Lung microvascular endothelial cell (primary cell): ENCODE measurements around the gene IGSF8. TPM values are rescaled to one million over a fixed set of nuclear protein-coding genes. Genes with fewer than 3 reads are reported as not detected.

Experiments used
- DNase-seq, 2 donors: peaks; one replicate each; pipeline versions ENCODE4 v3.0.0 to v3.0.0-alpha.2; 2010; ENCODE audit warnings: low read depth in 2 of 2
- total RNA-seq: library from RNA; depleted of rRNA; stranded (reverse); fragments of >200 nt; gene quantifications from 2 replicates; pipeline ENCODE4 v1.2.1, GENCODE V29; 2014

Gene IGSF8, protein sequence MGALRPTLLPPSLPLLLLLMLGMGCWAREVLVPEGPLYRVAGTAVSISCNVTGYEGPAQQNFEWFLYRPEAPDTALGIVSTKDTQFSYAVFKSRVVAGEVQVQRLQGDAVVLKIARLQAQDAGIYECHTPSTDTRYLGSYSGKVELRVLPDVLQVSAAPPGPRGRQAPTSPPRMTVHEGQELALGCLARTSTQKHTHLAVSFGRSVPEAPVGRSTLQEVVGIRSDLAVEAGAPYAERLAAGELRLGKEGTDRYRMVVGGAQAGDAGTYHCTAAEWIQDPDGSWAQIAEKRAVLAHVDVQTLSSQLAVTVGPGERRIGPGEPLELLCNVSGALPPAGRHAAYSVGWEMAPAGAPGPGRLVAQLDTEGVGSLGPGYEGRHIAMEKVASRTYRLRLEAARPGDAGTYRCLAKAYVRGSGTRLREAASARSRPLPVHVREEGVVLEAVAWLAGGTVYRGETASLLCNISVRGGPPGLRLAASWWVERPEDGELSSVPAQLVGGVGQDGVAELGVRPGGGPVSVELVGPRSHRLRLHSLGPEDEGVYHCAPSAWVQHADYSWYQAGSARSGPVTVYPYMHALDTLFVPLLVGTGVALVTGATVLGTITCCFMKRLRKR
- total RNA-seq: 4.6 and 10.3 TPM in 2 replicates

DNA sequence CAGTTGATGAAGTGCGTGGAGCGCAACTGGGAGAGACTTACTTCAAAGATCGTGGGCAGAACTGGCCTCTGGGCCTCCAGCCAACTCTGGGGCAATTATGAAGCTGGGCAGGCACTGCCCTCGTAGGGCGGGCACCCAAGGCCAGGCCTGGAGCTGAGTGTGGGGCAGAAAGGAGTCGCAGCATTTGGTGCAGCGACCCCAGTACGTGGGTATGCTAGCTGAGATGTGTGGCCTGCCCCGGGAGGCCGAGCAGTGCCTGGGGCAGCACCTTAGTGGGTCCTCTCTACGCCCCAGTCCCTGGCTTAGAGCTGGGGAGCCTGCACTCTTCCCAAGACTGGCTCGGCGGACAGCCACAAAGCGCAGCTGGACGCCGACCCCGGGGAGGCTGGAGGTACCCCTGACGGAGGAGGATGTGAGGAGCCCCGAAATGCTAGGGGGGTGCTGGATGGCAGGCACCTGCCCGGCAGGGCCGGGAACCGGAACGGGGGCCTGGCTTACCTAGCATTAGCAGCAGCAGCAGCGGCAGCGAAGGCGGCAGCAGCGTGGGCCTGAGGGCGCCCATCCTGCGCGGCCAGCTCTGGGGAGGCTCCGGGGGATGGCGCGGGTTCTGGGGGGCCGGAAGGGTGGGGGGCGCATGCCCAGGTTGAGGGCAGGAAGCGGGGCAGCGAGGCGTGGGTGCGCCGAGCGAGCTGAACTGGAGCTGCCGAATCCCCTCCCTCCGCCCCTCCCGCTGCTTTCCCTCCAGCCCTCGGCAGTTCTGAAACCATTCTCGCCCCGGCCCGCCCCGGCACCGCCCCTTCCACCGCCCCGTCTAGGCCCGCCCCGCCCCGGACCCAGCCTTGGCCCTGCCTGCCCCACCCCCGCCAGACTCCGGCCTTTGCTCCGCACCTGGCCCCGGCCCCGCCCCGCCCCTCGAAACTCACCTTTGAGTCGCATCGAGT lies at the start of gene IGSF8:
Gene IGSF8, minus strand, starts transcription at position 709 of the 941 bp plus-strand sequence. Its CDS starts 147 bp downstream, at position 562.
- peak; percentile 78 to 87 for DNase-seq

DNA sequence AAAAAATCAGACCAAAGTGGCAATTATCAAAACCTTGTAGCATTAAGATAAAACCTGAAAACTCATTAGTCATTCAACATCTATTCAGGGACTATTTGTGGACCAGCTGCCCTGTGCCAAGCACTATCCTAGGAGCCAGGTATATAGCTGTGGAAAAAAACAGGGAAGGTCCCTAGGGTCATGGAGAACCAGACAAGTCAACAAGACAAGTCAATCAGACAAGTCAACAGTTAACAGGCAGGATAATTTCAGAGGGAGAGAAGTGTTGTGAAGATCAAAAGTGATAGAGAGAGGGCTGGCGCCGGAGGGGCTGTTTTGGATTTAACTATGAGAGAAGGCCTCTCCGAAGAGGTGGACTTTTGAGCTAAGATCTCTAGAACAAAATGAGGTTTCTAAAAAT lies 49.7 kb upstream of the IGSF8 start:
- no peak for DNase-seq

DNA sequence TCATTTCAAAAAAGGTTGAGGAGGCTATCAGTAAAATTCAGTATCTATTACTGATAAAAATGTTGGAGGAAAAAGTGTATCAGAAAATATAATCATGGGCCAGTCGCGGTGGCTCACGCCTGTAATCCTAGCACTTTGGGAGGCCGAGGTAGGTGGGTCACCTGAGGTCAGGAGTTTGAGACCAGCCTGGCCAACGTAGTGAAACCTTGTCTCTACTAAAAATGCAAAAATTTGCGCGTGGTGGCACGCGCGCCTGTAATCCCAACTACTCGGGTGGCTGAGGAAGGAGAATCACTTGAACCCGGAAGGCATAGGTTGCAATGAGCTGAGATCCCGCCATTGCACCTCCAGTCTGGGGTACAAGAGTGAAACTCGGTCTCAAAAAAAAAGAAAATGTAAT lies 47.7 kb upstream of the IGSF8 start:
- DNase-seq: no peak

DNA sequence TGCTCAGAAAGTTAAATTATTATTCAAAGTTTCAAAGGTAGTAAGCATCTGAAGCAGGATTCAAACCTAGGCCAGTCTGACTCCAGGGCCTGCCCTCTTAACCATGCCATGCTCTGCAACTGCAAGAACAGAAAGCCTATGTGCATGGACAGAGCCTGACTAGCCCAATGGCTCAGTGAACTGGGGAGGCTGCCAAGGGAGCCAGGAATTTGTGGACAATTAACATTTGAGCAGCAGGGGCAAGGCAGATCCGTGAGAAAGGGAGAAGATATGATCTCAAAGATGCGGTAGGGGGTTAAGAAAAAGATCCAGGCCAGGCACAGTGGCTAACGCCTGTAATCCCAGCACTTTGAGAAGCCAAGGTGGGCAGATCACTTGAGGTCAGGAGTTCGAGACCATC lies 46.5 kb upstream of the IGSF8 start:
- DNase-seq: no peak

DNA sequence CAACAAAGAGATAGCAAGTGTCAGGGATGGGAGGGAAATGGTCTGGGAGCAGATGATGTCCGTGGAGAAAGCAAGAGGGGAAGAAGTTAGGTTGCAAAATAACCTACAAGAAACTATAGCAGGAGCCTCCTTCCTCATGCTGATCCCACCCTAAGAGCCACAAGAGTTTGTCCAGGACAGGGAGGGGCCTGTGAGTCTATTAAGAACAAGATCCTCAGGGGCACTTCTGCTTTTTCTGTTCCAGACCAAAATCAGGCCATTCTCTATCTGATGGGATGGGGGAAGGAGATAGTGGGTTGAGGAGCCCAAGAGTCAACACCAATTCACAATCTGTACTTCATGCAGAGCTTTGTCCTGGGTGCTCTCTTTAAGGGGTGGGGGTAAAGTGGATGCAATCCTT lies 45.3 kb upstream of the IGSF8 start:
- no peak for DNase-seq

DNA sequence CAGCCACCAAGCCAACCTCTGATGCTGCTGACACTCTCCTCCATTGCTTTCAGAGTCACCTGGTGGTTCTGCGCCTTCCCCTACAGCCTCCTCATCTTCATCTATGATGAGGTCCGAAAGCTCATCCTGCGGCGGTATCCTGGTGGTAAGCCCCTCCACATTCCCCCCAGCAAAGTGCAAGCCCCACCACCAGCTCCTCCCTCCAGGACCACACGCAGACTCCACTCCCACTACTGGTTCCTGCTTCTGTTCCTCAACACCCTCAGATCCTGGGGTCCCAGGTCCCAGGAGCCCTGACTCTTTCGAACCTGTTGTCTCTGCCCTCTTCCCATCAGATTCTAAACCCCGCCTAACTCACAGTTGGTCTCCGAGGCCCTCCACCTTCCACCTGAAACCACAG lies 41.4 kb upstream of the IGSF8 start:
- no peak for DNase-seq

DNA sequence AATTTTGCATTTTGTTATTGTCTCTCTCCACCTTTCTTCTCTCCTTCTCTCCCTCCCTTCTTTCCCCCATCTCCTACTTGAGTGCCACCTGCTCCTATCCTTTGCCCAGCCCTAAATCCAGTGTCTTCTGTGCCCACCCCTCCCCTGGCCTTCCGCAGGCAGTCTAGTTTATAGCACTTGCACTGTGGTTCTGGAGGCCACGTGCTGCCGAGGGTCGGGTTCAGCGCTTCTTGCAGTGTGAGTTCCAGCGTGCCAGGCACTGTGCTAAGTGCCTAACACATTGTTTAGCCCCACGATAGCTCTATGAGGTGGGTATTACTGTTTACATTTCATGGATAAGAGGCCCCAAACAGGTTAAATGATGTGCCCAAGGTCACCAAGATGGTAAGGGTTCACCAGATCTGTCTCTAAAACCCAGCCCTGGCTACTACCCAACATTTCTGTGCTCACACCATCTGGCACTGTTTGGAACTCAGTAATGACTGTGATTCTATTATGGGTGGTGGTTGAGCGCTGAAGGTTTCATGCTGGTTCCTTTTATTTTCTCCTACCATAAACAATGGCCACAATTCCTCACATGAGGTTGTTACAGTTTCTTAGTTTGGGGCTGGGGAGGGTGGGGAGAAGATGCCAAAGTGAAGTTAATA lies 38.9 kb upstream of the IGSF8 start:
- no peak for DNase-seq

DNA sequence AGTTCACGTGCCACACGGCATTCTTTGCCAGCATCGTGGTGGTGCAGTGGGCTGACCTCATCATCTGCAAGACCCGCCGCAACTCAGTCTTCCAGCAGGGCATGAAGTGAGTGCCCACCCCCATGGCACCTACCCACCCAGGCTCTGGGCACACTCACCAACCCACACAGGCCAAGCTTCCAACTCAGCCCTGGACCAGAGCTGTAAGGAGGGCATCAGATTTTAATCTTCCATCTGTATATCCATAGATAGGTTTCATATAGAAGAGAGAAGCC lies 38.4 kb upstream of the IGSF8 start:
- DNase-seq: no peak

DNA sequence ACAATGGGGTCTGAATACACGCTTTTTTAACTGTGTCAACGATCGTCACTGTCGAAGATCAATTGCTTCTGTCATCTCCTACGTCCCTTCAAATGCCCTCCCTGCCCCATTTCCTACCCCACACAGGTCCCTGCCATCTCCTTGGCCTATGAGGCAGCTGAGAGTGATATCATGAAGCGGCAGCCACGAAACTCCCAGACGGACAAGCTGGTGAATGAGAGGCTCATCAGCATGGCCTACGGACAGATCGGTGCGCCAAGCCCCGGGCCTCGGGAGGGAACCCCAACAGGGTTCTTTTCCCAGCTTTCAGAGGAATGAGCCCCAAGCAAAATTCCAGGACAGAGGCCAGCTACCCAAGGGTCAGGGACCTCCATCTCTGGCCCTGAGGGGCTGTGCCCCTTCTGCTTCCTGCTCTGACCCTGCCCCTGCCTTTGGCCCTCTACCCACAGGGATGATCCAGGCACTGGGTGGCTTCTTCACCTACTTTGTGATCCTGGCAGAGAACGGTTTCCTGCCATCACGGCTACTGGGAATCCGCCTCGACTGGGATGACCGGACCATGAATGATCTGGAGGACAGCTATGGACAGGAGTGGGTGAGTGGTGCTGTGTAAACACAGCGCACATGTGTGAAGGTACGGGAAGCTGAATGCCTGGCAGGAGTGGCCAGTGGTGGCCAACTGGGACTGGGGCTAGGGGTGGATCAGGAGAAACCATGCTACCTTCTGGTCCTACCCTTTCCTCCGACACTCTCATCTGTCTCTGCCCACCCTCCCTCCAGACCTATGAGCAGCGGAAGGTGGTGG lies 37.9 kb upstream of the IGSF8 start:
- DNase-seq: no peak

DNA sequence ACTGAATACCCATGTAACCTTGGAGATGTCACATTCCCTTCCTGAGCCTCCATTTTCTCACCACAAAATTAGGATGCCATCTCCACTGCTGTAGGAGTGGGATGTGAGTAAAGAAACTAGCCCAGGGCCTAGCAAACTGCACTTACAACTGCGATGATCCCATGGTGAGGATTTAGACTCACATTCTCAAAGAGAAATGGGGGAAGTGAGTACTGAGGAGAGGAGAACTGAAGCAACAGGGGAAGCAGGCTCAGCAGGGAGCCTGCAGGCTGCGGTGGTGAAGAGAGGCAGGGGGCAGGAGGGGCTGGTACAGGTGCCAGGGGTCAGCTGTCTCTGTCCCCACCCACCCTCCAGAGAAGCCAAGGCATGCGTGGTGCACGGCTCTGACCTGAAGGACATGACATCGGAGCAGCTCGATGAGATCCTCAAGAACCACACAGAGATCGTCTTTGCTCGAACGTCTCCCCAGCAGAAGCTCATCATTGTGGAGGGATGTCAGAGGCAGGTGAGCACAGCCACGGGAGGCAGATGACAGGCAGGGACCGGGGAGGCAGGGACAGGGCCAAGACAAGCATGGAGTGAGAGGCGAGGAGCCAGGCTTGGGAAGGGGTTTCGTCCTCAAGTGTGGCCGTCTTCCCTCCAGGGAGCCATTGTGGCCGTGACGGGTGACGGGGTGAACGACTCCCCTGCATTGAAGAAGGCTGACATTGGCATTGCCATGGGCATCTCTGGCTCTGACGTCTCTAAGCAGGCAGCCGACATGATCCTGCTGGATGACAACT lies 36.6 kb upstream of the IGSF8 start:
- DNase-seq: no peak

DNA sequence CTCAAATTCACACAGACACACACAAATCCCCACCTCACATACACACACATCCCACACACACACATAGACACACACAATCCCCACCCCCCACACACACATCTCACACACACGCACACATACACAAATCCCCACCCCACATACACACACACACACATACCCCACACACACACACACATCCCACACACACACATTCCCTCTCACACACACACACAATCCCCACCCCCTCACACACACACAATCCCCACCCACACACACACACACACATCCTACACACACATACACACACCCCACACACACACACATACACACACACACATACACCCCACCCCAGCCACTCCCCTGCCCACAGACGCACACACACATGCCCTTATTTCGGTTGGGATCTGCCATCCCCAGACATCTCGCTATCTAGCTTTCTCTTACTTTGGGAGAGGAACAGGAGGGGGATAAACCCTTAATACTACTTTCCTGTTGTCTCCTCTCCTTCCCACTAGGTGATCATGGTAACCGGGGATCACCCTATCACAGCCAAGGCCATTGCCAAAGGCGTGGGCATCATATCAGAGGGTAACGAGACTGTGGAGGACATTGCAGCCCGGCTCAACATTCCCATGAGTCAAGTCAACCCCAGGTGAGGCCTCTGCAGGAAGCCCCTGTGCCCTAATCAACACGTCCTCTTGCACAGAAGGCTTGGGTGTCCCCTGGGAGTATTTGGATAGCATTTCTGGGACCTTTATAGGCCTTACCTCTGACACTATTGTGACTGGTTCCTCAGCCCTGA lies 35.8 kb upstream of the IGSF8 start:
- DNase-seq: no peak

DNA sequence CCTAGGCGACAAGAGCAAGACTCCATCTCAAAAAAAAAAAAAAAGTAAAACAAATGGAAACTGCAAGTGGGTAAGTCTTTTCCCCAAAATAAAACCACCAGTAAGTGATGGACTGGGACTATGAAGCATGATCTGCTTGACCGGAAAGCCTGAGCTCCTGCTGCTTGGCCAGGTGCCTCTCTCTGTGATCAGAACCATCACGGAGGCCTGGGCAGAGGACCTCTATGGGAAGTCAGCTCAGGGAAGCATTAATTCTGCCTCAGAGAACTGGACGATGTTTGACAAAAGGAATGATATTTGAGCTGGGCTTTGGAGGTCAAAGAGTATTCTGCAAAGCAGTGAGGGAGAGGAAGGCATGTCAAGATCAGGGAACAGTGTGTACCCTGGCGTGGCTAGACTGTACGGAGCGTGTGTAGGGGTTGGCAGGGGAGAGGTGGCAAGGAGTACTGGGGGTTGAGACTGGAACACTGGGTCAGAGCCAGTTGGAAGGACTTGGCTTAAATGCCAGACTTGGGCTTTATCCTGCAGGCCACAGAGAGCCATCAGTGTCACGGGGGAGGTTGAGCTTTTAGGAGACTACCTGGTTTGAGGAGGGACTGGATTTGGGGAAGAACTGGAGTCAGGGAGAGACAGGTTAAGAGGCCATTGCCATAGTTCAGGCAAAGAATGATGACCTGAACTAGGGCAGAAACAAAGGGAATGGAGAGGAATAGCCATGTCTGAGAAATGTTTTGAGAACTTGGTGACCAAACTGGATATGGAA lies 33.6 kb upstream of the IGSF8 start:
- no peak for DNase-seq

DNA sequence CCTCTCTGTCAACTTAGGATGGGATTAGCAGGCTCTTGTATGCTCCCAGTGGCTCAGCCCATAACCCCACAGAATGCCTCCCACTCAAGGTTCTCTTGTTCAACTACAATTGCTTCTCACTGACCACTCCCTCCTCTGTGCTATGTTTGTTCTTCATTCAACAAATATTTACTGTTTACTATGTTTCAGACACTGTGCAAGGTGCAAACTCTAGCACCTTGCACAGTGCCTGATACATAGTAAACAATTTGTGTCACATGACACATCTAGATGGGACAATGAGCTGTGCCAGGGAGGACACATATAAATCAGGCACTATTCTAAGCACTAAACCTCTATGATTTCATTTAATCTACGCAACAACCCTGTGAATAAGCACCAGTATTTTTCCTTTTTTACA lies 32.5 kb upstream of the IGSF8 start:
- DNase-seq: no peak

DNA sequence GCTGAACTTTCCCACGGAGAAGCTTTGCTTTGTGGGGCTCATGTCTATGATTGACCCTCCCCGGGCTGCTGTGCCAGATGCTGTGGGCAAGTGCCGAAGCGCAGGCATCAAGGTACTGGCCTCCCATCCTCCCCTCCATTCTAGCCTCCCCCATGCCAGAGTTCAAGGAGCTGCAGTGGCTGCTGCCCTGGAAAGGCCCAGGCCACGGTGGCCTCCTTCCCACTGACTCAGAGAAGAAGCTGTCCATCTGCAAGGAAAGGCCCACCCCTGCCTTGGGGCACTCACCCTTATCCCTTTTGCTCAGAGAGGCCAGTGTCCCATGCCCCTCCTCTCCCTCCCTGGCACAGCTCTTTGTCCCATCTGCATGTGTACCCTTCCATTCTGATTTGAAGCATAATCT lies 32.1 kb upstream of the IGSF8 start:
- DNase-seq: no peak

DNA sequence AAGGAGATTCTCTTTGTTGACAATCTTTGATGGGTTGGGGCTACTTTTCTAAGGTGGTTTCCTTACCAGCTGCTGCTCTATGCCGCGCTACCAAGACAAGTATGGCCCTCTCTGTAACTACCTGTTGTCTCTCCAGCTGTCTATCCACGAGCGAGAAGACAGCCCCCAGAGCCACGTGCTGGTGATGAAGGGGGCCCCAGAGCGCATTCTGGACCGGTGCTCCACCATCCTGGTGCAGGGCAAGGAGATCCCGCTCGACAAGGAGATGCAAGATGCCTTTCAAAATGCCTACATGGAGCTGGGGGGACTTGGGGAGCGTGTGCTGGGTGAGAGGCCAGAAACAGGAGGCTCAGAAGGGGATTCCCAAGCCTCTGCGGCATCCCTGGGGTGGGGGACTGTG lies 31.5 kb upstream of the IGSF8 start:
- DNase-seq: no peak

DNA sequence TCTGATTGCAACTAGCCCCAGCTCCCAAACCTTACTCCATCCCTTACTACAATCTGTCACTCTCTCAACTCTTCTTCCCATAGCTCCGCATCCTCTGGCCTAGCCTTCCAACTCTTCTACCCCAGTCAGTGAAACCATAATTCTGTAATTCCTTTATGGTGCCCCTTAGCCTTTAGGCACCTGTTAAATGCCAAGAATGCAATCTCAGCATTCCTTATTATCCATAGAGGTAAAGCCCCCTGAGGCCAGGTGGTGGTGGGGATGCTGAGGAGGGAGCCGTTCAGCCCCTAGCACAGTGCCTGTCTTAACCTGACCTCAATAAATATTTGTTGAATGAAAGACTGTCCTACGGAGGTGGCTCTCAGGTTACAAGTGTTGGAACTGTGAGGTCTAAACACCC lies 31.1 kb upstream of the IGSF8 start:
- DNase-seq: no peak

DNA sequence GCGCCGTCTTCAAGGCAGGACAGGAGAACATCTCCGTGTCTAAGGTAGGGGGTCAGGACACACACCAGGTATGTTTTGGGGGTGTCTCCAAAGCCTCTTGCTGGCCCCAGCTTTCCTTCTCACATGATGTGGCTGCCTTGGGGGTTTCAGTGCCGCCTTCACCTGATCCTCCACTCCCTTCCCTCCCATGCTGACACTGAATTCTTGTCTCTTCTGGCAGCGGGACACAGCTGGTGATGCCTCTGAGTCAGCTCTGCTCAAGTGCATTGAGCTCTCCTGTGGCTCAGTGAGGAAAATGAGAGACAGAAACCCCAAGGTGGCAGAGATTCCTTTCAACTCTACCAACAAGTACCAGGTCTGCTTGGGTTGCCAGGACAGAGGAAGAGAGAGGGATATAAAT lies 30.6 kb upstream of the IGSF8 start:
- no peak for DNase-seq

DNA sequence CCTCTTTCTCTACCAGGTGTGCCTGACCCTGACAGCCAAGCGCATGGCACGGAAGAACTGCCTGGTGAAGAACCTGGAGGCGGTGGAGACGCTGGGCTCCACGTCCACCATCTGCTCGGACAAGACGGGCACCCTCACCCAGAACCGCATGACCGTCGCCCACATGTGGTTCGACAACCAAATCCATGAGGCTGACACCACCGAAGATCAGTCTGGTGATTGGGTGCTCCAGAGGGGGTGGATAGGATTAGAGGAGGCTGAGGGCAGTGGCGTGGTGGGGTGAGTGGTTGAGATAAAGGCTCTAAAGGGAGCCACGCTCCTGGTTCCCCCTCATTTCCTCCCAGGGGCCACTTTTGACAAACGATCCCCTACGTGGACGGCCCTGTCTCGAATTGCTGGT lies 30.2 kb upstream of the IGSF8 start:
- DNase-seq: no peak
